GM21390 (cell line): ENCODE results near the gene ITLN2.
"Not testable (repeated sequence)": the region's sequence is repeated elsewhere in the genome, so short reads cannot be mapped to it uniquely, and the experiment has no call there.

Experiments used
- ATAC-seq: cut with Tn5 transposase; IDR thresholded peaks from one replicate; pipeline ENCODE4 v1.9.1; 2021; ENCODE audit not compliant: unreplicated experiment

ITLN2 gene

DNA sequence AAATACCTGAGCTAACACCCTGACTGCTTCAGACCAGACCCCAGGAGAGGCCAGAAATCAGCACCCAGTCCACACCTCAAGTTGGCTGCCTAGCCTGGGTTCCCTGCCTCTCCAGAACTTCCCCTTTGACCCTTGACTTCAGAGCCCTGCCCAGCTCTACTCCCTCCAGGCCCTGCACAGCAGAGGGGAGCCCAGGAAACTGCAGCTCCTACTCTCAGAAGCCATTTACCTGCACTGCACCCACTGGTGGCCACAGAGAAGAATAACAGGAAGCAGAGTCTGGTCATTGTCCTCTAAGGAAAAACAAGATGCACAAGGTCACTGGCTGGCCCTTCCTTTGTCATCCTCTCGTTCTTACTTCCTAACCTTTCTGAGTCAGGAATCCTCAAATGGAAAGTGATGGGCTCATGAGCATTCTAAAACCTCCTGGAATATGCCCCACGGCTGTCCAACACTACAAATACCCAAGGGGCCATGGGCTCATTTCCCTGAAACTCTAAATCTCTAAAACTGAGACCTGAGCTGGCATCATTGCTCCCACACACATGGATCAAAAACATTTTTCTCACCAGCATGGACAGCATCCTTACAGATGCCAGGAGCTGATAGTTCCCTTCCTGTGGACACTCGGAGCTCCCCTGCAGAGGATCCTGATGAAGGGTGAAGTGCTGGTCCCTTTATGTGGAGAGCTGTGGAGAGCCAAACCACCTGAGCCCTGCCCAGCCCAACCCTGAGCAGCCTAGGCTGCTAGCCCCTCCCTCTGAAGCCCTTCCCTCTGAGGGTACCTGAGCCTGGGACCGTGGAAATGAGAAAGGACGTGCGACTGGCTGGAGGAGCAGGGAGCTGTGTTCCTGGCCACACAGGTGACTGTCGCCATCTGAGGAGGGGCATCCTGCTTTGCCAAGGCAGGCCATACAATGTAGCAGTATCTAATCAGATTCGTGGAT is at the start of gene ITLN2:
Gene ITLN2, minus strand, starts transcription at position 652 of the 947 bp plus-strand sequence. Its CDS starts 68 bp downstream, at position 584.
- peak; percentile 51 for ATAC-seq

DNA sequence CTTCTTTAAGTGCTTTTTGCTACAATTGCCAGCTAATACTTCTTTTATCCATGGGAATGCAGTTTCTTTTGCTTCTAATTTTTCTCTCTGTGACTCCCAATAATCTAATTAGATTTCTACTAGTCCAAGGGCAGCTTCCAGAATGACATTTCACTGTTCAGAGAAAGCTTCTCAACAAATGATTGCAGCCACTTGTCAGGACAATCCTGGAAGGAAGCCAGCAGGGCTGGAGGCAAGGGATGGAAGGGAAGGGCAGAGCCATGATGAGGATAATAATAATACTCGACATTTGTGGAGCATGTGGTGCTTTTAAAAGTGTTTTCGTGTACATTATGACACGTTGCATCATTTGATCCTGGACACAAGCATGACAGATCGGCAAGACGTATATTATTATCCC is 46.9 kb upstream of the ITLN2 start:
- no peak for ATAC-seq

DNA sequence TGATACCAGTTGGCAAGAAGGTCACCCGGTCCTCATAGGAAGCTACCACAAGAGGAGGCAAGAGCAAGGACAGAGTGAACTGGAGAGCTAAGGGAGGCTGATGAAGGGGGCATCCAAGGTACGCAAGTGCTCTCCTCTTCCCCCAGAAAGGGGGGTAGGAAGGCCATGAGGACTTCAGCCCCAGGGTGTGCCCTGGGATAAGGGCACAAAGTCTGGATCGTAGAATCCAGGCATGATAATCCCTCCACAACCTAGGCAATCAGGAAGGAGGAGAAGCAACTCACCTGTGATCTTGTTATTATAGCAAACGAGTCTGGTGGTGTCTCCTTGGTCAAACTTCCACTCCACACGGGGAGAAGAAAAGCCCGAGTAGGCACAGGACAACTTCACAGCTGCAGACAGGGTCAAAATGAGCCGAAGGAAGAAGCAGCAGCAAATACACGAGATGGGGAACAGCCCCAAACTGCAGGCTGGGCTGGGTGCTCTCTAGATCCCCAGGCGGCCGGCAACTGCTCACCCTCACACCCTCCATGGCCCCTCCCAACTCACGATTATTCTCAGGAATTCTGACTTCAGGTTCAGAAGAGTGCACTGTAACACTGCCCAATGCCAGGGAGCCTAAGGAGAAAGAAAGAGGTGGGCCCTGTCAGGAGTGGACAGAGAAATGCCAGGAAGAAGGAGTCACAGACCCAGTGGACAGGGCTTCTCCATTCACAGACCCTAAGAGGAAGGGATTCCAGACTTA is 46.3 kb upstream of the ITLN2 start:
- ATAC-seq = no peak

DNA sequence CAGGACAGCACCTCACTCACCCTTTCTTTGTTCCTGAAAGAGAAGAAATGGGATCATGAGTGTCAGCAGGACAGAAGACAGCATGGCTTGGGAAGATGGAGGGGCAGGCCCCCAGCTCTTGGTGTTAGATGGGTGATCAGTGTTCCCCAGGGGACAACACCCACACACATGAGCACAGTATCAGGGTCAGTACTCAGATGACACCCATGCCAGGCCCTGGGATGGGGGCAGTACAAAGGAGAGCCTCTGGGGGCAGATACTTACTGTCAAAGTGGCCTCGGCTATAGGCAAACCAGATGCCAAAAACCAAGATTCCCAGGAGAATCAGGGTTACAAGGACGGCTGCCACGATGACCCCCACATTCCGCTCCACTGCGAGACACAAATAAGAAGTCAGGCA is 44.8 kb upstream of the ITLN2 start:
- ATAC-seq = no peak

DNA sequence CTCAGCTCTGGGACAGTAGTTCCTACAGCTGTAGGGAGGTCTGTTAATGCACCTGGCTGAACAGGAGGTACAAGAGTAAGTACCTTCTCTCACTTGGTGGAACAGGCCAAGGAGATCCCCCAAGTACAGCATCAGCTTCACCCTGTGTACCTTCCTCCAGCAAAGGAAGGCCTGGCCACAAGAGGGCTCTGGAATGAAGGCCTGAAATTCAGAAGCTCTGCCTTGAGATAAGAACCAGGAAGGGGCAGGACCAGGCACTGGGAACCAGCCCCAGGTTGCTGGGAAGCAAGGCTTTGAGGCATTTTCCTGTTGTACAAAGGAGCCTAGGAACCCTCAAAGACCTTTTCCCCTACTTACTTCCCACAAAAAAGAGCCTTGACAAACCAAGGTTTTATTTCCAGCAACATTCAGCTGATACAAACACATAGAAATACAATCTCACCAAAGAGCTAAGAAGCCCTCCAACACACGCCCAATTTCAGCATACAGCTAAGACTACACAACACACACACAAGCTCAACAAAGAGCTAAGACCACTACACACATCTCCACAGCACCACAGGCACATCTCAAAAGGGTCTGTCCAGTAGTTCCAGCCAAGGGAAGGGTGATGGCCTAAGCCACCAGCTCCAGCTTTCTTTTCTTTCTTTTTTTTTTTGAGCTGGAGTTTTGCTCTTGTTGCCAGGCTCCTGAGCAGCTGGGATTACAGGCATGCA is 42.9 kb upstream of the ITLN2 start:
- ATAC-seq = peak; percentile 54

DNA sequence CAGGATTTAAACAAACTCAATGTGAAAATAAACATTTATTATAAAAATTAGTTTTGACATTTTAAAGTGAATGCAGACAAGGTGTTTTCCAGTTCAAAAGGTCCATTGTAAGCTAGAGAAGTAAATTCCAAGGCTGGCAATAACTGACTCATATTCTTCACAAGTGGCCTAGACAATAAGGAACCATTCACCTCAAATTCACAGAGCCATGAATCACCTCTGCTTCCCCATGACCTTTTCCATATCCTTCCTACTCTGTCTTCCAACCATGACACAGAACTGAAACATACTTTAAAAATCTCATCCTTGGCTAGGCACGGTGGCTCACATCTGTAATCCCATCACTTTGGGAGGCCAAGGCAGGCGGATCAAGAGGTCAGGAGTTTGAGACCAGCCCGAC is 41.6 kb upstream of the ITLN2 start:
- no peak for ATAC-seq

DNA sequence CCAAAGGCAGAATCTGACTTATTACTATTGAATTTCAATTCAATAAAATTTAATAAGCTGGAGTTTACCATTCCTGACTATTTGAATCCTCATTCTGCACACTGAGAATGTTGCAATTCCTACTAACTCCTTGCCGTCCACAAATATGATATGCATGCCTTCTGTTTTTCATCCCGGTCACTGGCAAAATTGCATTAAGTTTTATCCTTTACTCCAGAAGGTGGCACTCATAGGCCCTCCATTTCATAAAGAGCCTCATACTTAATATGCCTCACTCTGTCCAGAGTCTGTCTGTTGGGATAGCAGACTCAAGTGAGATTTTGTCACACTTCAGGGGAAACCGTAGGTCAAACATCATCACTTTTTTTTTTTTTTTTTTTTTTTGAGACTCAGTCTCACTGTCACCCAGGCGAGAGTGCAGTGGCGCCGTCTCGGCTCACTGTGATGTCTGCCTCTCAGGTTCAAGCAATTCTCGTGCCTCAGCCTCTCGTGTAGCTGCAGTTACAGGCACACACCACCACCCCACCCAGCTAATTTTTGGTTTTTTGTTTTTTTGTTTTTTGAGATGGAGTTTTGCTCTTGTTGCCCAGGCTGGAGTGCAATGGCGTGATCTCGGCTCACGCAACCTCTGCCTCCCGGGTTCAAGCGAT is 39.1 kb upstream of the ITLN2 start:
- ATAC-seq = no peak

DNA sequence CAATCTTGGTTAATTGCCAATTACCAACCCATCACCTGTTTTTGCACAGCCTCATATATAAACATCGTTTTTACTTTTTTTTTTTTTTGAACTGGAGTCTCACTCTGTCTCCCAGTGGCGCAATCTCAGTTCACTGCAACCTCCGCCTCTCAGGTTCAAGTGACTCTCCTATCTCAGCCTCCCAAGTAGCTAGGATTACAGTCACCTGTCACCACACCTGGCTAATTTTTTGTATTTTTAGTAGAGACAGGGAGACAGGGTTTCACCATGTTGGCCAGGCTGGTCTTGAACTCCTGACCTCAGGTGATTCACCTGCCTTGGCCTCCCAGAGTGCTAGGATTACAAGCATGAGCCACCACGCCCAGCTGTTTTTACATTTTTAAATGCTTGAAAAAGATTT is 37.4 kb upstream of the ITLN2 start:
- ATAC-seq = not testable (repeated sequence)

DNA sequence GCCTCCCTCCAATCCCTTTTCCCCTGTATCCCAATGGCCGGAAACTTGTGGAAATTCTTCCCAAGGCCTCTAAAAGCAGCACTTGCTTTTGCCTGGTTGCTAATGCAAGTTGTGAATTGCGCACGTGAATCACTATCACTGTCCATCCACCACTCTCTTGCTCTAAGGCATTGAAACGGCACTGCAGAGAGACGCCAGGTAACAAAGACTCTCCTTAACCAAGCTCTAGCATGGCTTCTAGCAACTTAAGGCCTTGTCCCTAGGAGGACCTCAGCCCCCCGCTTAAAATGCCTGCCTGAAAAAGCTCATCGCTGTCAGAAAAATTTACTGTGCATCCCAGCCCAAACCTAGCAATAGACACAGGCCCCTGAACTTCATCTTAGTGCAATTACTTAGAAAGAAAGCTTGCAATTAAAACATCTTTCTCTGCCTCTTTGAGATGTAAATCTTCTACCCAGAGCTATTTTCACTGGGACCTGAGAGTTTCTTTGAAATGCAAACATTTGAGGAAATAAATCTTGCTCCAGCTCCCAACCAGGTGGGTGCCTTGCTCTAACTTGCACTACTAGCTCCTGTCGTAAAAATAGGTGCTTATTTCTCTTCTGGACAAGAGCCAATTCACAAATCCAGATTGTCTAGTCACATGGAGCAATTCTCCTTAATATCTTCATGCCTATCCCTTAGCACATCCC is 32.9 kb upstream of the ITLN2 start:
- no peak for ATAC-seq

DNA sequence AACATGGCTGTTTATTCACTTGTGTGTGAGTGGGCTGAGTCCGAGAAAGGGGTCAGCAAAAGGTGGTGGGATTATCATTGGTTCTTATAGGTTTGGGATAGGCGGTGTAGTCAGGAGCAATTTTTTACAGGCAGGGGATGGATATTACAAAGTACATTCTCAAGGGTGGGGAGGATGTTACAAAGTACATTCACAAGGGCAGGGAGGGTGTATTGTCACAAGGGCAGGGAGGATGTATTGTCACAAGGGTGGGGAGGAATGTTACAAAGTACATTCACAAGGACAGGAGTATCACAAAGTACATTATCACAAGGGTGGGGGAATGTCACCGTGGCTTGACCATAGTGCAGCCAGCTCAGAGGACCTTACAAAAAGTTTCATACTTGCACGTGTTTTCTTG is 31.1 kb upstream of the ITLN2 start:
- no peak for ATAC-seq

DNA sequence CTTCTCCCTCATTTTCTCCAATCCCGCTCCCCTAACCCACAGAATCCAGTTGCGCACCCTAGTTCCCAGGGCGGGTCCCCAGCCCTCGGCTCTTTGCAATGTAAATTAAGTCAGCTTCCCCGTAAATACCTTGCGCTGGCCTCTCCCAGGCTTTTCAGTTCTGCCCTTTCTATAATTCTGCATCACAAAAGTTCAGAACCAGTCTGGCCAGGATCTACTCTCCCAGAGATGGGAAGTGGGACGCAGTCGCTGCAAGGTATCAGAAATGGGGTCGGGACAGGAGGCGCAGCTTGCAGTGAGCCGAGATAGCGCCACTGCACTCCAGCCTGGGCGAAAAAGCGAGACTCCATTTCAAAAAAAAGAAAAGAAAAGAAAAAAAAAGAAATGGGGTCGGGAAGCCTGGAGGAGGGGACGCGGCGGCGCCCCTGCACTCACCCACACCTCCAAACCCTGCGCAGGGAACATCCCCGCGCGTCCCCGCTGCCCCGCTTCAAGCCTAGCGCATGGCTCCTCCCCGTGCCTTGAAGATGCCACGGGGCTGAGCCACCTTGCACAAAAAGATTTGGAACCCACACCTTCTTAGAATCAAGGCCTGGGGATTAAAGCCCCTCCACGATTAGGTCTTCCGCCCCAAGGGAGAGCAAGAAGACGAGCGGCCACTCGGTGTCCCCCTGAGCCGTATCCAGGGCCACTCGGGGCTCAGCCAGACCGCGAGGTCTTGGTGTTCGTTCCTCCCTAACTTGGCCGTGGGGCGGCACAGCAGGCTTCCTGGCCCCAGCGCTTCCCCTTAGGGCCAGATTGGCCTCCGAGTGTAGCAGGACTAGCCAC is 27.2 kb upstream of the ITLN2 start:
- no peak for ATAC-seq

DNA sequence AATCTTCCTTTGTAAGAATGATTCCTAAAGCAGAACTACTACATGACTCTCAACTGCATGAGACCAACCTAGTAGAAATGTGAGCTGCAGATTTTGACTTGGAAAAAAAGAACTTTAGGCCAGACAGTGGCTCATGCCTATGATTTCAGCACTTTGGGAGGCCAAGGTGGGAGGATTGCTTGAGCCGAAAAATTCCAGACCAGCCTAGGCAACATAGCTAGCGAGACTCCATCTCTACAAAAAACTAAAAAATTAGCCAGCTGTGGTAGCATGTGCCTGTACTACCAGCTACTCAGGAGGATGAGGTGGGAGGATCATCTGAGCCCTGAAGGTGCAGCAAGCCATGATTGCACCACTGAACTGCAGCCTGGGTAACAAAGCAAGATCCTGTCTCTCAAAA is 24.7 kb upstream of the ITLN2 start:
- ATAC-seq = no peak

DNA sequence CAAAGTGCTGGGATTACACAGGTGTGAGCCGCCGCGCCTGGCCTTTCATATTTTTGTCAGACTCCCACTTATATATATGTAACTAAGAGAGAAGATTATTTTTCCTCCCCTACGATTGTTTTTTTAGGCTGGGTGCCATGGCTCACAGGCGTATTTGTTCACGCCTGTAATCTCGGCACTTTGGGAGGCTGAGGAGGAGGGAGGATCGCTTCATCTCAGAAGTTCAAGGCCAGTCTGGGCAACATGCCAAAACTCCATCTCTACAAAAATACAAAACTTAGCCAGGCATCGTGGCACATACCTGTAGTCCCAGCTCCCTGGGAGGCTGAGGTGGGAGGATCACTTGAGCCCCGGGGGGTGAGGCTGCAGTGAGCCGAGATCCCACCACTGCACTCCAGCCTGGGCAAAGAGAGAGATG is 23.9 kb upstream of the ITLN2 start:
- ATAC-seq = no peak

DNA sequence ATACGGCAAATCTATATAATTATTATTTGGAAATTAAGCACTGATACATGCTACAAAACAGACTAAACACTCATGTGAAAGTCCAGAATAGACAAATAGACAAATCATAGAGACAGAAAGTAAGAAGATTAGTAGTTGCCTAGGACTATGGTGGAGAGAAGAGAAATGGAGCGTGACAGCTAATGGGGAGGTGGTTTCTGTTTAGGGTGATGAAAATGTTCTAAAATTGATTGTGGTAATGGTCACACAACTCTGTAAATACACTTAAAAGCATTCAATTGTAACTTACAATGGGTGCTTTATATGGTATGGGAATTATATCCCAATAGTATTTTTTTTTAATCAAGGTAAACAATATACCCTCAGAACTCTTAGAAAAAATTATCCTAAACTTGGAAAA is 20.4 kb upstream of the ITLN2 start:
- no peak for ATAC-seq

DNA sequence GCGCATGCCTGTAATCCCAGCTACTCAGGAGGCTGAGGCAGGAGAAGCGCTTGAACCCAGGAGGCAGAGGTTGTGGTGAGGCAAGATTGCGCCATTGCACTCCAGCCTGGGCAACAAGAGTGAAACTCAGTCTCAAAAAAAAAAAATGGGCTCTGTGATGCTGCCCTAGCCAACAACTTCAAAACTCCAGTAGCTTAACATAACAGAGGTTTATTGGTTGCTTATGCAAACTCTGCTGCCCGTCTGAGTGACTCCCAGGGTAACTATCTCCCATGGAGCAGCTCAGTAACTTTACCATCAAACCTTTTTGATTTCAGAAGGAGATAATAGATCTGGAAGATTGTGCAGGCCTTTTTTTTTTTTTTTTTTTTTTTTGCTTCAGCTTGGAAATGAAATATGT is 18.9 kb upstream of the ITLN2 start:
- ATAC-seq = no peak

DNA sequence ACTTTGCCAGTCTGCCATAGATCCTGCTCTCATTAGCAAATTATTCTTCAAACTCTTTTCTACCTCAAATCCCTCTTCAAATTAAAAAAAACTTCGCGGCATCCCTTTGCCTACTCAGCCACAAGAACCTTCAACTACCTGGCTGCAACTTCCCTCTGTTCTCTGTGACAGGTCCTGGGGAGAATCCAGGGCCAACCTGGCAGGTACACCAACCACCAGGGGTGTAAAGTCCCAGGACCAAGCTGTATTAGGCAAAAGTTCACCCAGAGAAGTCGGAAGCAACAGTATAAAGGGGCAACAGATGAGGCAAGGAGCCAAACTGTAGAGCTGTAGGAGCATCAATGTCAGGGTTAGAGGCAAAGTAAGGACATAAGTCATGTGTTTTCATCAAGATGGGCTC is 18.3 kb upstream of the ITLN2 start:
- no peak for ATAC-seq

DNA sequence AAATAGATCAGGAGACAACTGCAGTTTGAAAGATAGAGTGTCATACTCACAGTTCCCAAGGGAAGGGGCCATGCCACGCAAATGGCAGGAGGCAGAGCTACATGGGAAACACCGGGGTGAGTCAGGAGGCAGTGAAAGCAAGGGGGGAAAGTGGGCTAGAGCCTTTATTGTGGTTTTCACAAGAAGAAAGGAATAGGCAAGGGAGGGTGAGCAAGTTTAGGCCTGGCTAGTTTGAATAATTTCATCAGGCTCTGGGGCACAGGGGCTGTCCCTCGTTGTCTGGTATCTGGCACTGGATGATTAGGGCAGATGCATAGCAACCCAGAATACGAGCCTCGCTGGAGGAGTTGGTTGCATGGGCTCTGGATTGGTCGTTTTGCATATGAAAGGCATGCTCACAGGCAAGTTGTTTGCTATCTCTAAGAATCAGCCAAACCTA is 17.0 kb upstream of the ITLN2 start:
- ATAC-seq = peak; percentile 57

DNA sequence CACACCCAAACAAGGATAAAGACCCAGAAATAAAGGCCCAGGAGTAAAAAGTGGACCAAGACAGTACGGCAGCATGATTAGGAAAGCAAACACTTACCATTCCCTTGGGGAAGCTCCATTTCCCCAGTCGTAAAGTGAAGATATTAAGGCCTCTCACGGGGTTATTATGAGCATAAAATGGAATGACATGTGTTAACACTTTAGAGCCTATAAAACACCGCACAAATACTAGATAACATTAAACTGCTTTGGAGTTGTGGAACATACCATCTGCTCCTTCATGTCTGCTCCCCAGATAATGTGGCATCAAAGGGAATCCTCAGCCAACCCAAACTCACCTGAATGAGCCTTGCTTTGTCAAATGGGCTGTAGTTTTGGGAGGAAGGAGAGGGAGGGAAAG is 8.9 kb upstream of the ITLN2 start:
- no peak for ATAC-seq

DNA sequence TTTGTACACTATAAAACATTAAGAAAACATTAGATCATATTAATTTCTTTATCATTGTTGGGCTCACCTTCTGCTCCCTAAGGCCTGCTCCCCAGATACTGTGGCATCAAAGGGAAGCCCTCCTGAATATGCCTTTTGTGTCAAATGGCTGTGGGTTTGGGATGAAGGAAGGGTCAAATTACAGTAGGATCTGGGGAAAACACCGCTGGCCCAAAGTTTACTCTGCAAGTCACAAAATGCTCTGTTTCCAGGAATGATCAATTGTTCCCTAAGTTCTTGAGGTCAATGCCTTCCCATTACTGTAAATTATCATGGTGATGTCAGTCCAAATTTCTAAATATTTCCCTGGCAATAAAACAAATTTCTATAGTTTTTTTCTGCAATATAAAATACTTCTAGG is 6.8 kb upstream of the ITLN2 start:
- no peak for ATAC-seq

DNA sequence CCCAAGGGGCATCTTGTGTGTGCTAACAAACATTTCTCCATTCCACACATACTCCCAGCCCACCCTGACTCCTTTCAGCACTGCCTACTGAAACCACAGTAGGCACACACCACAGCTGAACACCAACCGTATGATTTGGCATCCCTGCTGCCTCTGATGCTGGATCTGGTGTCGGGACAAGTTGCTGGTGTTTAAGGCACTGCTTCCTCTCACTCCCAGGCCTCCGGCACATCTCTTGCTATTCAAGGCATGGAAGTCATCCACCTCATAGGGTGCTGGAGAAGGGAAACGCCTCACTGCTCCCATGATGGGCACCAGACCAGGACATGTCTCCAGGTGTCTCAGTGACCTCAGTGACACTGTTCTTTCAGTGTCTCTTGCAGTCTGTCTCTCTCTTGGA is 2.4 kb upstream of the ITLN2 start:
- ATAC-seq = no peak
